GM18861 (cell line): ENCODE results near the gene SLC66A2.
"Not testable (repeated sequence)": the region's sequence is repeated elsewhere in the genome, so short reads cannot be mapped to it uniquely, and the experiment has no call there.

Source experiments
- ATAC-seq: cut with Tn5 transposase; IDR thresholded peaks from one replicate; pipeline ENCODE4 v1.9.1; 2021; ENCODE audit not compliant: unreplicated experiment

The SLC66A2 gene

DNA sequence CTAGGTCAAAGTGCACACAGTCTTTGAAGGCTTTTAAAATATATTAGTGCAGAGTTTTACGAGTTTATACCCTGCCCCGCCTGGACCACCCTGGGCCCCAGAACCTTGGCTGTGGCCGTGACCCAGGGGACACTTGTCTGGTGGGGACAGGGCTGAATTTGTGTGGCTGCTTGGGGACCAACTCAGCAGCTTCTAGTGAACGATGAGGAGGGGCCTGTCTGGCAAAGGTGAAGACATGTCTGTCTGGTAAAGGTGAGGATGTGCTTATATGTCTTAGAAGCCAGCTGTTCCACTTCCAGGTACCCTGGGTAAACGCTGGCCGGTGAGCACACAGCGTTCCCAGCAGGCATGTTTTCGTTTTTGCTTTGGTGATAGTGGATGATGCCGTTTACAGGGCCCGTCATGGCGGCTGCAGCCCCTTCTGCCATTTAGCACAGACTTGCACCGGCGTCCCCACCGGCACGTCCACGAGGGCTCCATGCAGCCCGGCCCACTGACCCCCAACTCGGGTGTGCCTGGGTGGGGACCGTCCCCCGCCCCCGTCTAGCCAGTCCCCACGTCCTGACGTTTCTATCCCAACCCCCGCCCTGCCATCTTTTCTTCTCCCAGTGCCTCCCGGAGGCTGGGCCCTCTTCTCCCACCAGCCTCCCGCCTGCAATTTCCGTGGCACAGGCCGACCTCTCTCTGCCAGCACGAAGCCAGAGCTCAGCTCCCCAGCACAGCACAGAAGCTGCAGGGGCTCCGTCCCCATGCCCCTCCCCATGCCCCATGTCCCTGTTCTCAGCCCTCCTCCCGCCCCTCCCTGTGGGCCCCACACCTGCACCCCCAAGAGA lies 67.8 kb downstream of the SLC66A2 start:
- no peak for ATAC-seq

DNA sequence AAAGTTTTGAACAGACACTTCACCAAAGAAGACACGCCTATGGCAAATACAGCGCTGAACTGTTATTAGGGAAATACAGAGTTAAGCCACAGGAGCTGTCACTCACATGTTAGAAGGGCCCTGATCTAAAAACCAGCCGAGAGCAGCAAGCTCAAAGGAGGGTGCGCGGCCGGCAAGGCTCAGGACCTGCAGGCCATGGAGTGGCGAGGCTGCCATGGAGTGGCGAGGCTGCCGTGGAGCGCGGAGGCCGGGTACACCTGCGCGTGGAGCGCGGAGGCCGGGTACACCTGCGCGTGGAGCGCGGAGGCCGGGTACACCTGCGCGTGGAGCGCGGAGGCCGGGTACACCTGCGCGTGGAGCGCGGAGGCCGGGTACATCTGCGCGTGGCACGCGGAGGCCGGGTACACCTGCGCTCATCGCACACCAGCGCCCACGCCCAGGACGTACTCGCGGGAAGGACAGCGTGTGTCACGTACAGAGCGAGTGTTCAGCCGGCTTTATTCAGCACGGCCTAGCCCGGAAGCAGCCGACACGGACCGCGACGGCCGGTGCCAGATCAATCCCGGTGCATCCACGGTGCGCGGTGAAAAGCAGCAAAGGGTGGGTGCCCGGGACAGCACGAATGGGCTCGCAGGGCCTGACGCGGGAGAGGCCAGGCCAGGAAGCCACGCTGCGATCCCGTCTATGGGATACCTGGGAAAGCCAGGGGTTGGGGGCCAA lies 68.8 kb downstream of the SLC66A2 start:
- ATAC-seq, result no peak

DNA sequence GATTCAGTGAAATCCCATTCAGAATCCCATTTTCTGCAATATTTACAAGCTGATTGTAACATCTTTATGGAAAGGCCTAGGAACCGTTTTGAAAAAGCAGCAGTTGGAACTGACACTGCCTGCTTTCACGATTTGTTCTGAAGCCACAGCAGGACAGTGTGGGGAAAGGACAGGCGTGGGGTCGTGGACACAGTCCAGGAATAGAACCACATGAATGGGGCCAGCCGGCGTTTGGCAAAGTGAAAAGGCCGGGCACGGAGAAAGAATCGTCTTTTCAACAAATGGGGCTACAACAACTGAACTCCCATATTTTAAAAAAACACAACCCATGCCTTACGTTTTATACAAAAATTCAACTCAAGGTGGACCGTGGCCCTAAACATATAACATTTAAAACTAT lies 69.8 kb downstream of the SLC66A2 start:
- no peak for ATAC-seq

DNA sequence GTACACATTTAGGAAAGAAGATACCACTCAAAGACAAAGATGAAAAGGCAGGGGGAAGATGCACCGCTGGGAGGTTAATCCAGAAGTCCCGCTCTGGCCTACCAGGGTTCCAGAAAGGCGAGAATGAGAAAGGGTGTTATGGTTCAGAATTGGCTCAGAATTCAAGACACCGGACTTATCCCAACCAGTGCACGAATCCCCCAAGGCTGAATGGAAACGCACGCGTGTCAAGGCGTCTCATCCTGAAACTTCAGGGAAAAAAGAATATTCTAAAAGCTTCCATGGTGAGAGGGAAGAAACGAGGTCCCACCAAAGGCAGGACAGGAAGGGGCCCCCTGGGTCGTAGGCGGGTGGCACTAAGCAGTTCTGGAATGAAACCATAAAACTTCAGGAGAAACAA lies 71.9 kb downstream of the SLC66A2 start:
- ATAC-seq, result no peak

DNA sequence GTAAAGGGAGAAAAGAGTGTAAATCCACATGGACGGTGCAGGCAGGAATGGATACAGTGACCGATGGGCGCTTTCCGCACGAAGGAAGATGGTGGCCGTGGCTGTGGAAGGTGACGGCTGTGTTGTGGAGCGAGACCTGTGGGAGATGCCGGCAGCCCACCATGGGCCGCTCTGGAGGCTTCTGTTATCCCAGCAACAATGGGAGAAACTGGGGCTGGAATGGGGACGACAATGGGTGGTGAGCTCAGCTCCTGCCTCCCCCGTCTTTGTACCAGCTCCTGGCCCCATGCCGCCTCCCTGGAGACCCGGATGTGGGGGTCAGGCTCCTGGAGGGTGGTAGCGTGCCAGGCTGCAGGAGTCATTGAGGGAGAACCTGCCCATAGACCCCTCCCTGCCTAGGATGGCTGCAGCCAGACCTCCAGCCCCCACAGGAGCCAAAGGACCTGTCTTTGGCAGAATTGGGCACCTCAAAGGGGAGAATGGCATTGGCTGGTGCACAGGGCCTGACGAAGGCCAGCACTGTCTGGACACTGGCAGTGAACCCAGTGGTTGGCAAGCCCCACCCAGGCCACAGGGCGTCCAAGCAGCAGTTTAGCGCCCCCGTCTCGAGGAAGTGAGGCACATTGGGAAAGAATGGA lies 72.6 kb downstream of the SLC66A2 start:
- no peak for ATAC-seq

DNA sequence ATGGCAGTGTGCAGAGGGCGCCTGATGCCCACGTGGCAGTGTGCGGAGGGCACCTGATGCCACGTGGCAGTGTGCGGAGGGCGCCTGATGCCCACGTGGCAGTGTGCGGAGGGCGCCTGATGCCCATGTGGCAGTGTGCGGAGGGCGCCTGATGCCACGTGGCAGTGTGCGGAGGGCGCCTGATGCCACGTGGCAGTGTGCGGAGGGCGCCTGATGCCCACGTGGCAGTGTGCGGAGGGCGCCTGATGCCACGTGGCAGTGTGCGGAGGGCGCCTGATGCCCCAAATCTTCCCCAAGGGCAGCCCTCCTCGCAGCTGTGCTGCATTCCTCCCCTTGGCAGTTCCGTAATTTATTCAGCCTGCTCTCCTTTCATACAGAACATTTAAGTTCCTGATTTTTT lies 73.2 kb downstream of the SLC66A2 start:
- ATAC-seq, result not testable (repeated sequence)

DNA sequence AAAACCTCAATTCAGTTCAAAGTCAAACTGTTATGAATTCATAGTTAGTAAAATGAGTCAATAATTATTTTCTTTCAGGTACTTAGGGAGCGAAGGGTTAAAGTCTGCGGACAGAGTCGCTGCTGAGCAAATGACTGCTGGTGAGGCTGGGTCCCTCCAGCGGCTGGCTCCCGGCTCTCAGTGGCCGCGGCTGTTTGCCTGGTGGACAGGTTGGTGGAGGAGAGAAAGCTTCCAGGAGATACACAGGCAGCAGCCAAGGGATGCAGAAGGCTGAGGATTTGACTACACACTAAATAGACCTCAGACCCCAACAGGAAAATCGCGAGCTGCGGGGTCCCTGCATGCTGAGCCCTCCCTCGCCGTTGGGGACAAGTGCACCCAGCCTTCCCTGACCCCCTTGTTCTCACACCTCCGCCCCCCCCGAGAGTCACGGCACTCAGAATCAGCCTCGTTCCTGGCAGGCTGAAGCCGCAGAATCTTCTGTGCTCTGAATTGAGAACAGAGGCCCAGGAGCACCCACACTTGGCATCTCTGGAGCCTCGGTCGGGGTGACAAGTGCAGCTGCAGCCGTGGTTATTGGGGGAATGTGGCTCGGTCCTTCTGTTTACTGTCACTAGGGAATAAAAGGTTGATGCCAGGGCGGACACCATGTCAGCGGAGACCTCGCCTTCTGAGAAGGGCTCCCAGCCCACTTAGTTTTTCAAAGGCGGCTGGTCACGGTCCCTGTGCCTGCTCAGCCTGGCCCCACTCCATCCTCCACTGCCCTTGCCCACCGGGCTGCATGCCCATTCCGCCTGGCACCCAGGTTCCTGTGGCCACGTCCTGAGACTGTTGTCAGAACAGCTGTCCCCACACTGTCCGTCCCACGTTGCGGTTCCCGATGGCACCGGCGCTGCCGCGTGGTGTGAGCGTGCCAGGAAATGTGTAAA lies 74.0 kb downstream of the SLC66A2 start:
- no peak for ATAC-seq

DNA sequence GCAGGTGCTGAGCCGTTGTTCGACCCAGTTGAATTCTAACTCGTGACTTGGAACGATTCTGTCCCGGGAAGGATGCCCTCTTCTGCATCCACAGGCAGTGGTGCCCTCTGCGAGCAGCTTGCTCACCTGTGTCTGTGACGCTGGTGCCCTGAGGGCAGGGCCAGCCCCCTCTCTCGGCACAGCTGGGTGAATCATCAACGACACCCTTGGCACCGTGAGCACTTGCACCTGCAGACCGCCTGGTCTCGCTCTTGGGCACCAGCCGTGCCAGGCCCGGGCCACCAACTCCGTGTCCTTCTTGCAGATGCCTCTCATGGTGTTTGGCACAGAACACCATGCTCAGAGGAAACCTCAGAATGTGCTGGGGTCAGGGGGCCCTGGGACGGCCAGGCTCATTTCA lies 75.0 kb downstream of the SLC66A2 start:
- no peak for ATAC-seq

DNA sequence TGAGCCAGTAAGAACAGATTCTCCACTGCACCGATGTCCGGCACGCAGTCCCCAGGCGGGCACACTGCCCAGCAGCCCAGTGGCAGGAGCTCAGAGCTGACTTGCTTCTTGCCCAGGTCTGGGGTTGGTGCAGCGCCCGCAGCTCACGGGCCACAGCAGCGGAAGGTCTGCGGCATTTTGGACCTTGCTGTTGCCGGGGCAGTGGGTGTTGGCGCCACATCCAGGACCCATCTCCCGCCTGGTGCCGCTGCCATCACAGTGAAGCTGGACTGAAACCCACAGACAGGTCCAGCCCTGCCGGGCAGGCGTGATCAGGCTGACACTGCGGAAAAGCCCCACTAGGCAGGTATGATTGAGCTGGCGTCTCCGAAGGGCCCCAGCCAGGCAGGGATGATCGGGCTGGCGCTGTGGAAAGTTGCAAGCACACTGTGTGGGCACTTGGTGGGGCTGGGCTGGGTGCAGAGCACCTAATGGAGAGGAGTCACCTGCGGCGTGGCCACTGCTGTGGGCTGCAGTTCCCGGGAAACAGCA lies 75.5 kb downstream of the SLC66A2 start:
- ATAC-seq, result no peak

DNA sequence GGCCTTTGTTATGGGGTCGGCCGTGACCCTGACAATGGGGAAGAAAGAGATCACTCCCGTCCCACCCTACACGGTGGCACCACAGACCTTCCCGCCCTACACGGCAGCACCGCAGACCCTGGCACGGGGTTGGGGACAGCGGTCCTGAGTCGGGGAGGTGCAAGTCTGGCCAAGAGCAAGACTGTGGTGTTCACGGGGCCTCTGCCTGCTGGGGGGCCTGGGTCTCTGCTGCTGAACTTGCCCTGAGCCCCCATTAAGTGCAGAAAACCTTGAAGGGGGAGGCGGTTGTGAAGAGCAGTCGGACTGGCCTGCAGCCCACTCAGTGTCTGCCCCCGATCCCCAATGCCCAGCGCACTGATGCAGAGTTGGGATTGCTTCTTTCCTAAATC lies 75.9 kb downstream of the SLC66A2 start:
- no peak for ATAC-seq

DNA sequence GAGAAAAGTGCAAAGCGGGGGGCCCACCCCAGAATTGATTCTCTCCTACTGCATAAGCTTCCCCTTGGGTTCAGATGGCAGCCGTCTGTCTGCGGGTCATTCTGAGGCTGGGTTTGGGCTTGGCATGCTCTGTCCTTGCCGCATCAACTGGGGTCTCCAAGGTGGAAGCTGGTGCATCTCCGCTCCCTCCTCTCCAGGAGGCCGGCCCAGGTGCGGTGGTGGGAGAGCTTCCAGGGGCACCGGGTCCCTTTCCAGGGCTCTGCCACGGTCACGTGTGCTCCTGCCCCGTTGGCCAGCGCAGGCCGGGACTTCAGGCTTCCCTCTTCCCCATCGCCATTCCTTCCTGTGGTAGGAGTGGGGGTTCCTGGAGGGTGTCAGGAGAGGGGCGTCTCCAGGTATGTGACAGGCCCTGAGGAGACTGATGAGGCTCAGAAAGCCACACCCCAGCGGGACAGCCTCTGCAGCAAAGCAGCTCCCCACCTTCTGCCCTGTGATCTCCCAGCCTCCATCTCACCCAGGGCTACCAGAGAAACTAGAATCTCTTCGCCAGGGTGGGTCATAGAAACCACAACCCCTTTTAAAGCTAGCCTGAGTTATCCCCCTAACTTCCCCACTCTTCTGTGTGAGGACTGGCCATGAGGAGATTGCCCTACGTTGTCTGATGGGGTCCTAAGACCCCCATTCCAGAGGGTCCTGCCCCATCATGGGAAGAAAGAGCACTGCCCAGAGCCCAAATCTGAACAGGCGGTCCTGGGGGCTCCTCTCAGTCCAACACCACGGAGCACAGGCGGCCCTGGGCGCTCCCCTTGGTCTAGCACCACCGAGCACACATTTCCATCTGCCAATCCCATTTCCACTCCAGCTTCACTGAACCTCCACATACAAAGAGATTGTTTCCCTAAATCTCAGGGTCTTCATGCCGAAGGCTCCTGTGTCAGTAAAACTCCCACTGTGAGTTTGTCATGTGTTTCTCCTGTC lies 76.6 kb downstream of the SLC66A2 start:
- no peak for ATAC-seq

DNA sequence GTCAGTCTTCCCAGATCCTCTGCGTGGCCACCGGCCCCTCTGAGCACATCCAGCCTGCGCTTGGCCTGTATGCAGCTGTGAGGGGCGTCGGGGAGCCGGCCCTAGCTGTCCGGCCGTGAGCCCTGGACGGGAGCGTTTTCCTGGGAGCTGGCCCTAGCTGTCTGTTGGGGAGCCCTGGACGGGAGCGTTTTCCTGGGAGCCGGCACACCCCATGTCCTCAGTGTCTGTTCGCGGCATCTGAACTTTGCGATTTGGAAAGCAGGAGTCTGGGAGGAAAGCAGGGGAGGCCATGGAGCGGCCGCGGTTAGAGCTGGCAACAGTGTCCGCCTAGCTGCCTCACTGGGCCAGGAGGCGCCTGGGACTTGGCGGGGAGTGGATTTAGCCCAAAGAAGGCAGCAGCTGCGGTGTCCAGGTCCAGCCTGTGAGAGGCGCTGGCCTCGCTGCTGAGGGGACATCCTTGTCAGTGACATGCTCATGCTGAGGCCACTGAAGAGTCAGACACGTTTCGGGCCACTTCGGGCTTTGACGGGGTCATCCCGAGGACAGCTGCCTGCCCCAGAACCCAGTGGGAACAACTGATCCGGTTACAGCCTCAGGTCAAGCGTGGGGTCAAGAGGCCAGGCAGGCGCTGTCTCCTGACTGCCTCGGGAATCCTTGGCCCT lies 77.9 kb downstream of the SLC66A2 start:
- no peak for ATAC-seq

DNA sequence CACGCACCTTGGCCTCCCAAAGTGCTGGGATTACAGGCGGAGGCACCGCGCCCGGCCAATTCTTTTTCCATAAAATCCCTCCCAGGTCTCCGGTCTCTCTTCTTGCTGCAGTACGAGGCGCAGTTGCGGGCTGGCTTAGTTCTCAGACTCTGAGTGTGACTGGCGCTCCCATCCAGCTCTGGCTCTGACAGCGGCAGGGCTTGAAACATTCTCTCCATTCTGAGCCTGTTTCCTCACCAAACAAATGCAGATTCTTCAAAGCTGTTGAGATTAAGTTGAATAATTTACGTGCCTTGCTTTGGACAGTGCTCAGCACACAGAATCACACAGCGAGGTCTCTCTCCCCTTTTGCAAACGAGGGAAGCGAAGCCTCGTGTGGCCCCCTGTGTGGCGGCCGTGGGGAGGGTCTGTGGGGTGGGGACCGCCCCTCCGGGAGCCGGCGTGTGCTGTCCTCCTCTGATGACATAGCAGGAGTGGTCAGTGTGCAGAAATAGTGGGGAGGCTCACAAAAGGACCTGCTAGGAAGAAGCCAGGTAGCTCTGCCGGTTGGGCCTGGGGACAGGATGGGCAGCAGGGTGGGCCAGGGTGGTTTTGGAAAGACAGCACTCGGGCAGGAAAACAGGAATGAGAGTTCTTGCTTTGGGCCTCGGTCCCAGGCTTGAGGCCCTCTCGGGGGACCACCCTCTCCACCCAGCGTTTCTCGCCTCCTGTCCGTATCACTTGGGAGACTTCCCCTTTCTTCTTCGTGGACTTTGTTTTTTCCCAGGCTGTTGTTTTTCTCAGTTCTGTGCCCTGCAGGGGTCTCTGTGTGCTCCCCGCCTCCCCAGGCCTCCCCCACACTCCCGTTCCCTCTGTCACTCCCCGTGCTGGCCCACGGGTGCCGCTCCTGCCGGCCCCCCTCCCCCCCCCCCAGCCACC lies 78.7 kb downstream of the SLC66A2 start:
- ATAC-seq, result no peak

DNA sequence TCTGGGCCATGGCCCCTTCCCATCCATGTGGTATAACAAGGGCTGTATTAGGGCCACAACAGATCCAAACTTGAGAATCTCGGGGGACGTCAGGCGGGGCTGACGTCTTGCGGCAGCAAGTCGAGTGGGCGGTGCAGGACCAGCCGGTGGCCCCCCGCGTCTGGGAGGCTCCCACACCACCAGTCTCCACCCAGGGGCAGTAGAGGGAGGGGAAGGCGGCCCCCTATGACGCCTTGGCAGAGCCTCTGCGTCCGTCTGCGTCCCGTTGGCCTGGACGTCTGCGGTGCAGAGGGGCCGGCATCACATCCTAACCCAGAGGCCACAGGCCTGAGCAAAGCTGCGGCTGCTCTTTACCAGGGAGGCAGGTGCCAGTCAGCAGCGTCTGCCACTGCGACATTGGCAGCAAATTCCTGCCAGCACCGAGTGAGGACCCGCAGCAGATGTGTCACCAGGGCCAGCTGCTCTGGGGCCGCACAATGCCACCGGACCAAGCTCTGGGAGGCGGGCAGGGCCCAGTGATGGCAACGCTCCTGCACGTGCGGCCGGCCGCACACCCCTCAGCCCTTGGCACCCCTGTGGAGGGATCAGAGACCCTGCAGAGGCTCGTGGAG lies 79.9 kb downstream of the SLC66A2 start:
- ATAC-seq, result no peak

DNA sequence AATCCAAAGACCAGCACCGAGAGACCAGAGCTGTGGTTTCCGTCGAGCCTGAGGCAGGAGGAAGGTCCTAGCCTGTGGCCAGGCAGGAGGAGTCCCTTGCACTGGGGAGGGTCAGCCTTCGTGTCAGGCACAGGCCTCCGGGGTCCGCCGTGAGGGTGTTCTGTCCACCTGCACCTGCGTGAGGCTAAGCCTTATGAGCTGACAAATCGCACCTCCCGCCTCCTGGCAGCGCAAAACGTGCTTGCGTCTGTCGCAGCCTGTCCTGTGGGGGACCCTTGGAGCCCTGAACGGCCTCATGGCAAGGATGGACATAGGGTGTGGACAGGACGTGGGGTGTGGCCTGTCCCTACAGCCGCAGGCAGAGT lies 80.4 kb downstream of the SLC66A2 start:
- ATAC-seq, result no peak

DNA sequence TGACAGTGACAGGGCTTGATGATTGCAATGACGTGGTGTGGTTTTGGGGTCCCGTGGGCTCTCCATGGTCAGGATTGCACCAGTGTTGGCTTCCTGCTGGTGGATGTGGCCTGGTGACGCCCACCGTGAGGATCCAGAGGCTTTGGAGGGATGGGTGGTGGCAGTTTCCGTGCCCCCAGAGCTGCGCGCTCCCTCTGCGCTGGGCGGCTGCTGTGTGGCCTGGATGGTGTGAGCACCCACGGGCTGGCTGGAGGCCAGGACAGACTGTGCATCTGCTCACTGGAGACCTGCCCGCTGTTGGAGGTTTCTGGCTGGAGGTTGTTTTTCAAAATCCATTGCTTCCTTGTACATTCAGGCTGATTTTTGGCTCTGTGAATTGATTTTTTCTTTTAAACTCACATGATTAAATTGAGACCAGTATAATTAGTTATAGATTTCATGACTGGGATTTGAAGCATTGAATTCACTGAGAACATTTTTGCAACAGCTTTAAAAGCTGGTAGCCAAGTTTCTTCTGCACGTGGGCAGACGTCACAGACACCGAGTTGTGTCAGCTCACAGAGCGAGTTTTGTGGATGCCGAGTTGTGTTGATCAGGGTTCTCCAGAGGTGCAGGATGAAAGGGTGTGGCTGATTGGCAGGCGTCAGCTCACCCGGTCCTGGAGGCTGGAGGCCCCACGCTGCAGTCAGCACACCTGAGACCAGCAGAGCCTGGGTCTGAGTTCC lies 81.0 kb downstream of the SLC66A2 start:
- ATAC-seq, result no peak
